ENCODE data around the gene ARID2. TPM values are rescaled to one million over a fixed set of nuclear protein-coding genes. Genes with fewer than 3 reads are reported as not detected.

Gene ARID2
- total and polyA plus RNA-seq, 2 donors from 2014 or later: 4.4 to 35.7 TPM

DNA sequence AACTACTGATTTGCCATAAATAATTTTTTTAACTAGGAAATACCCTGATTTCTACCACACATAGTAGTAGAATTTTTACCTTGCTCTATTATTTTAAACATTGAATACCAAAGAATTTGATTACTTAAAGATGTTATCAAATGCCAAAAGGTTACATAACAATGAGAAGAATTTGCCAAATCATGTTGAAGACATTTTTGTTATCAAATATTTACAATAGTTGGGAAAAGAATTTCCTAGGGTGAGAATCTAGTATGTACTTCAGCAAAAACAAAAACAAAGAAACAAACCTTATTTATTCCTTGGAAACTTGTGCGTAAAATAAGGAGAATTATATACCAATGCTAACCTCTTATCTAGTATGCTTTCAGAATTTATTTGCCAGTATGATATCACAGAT, 153.7 kb downstream of the ARID2 start:
- Histone ChIP-seq H3K9ac (ENCODE audit: low read length in 3 of 3) (no peak overlapping the region), H3K4me3 (ENCODE audit: low read length in 3 of 3) (no peak overlapping the region), H3K4me1 (ENCODE audit: control insufficient read depth in 2 of 3, insufficient read depth in 2 of 3, low read depth in 1 of 3, low read length in 3 of 3) (no peaks in the 10 kb centered on the region), H3K27me3 (ENCODE audit: control insufficient read depth, insufficient read depth, low read length) (no peaks in the 10 kb centered on the region), H3K9me3 (ENCODE audit: control insufficient read depth in 2 of 3, insufficient read depth in 1 of 3, low read length in 3 of 3) (no peaks in the 10 kb centered on the region), H3K36me3 (ENCODE audit: control insufficient read depth in 2 of 3, insufficient read depth in 3 of 3, low read length in 3 of 3) (peaks cover 0 to 4% (median 0%) of the 10 kb centered on the region in 3 donors), H3K27ac (ENCODE audit: low read depth in 2 of 2, low read length in 2 of 2) (no peak overlapping the region)
- intact Hi-C loops (cut with DNase I): no loop called here
- no peak for FAIRE-seq
- TF ChIP-seq, protein P1, sequence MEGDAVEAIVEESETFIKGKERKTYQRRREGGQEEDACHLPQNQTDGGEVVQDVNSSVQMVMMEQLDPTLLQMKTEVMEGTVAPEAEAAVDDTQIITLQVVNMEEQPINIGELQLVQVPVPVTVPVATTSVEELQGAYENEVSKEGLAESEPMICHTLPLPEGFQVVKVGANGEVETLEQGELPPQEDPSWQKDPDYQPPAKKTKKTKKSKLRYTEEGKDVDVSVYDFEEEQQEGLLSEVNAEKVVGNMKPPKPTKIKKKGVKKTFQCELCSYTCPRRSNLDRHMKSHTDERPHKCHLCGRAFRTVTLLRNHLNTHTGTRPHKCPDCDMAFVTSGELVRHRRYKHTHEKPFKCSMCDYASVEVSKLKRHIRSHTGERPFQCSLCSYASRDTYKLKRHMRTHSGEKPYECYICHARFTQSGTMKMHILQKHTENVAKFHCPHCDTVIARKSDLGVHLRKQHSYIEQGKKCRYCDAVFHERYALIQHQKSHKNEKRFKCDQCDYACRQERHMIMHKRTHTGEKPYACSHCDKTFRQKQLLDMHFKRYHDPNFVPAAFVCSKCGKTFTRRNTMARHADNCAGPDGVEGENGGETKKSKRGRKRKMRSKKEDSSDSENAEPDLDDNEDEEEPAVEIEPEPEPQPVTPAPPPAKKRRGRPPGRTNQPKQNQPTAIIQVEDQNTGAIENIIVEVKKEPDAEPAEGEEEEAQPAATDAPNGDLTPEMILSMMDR (IDR thresholded peaks at IDR 0.05; ENCODE audit: borderline replicate concordance, extremely low read depth, insufficient read depth): no peak
- no peak for DNase-seq

DNA sequence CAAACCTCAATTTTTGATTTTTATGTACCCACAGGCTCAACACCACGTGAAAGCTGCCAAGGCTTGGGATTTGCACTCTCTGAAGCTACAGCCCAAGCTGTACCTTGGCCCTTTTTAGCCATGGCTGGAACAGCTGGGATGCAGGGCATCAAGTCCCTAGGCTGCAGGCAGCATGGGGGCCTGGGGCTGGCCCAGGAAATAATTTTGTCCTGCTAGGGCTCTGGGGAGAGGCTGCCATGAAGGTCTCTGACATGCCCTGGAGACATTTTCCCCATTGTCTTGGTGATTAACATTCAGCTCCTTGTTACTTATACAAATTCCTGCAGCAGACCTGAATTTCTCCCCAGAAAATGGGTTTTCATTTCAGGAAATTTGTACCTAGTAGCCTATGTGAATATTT, 157.2 kb downstream of the ARID2 start:
- no peak for FAIRE-seq
- intact Hi-C loops (cut with DNase I): no loop called here

DNA sequence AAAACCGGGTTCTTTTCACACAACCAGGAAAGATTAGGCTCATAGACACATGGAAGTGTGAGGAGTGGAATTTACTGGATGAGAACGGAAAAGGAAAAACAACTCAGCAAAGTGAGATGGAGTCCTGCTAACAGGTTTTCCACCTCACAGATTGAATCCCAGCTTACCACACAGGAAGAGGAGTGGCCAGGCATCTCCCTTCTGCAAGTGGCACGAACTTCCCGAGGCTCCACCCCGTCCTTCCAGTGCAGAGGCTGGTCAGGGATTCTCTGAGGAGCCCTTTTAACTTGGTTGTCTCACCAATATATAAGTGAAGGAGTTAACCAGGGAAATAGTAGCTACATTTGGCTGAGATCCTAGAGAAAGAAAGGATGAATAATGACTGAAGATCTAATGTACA, 158.0 kb downstream of the ARID2 start:
- Histone ChIP-seq H3K27ac (ENCODE audit: low read depth in 2 of 2, low read length in 2 of 2) (no peak overlapping the region), H3K9me3 (ENCODE audit: control insufficient read depth in 2 of 3, insufficient read depth in 1 of 3, low read length in 3 of 3) (no peaks in the 10 kb centered on the region), H3K36me3 (ENCODE audit: control insufficient read depth in 2 of 3, insufficient read depth in 3 of 3, low read length in 3 of 3) (peaks cover 0 to 9% (median 0%) of the 10 kb centered on the region in 3 donors), H3K4me1 (ENCODE audit: control insufficient read depth in 2 of 3, insufficient read depth in 2 of 3, low read depth in 1 of 3, low read length in 3 of 3) (no peaks in the 10 kb centered on the region), H3K9ac (ENCODE audit: low read length in 3 of 3) (no peak overlapping the region), H3K27me3 (ENCODE audit: control insufficient read depth, insufficient read depth, low read length) (no peaks in the 10 kb centered on the region), H3K4me3 (ENCODE audit: low read length in 3 of 3) (no peak overlapping the region)
- FAIRE-seq (no peak), DNase-seq (no peak)
- intact Hi-C loops (cut with DNase I): no loop called here
- TF ChIP-seq, protein P1 (IDR thresholded peaks at IDR 0.05; ENCODE audit: borderline replicate concordance, extremely low read depth, insufficient read depth): no peak

More for the DNA sequence above, 157.2 kb downstream of the ARID2 start:
- H3K4me1 ChIP-seq (ENCODE audit: control insufficient read depth in 2 of 3, insufficient read depth in 2 of 3, low read depth in 1 of 3, low read length in 3 of 3): no peaks in the 10 kb centered on the region
- H3K9ac ChIP-seq (ENCODE audit: low read length in 3 of 3): no peak overlapping the region
- no peaks in the 10 kb centered on the region for H3K27me3 ChIP-seq (ENCODE audit: control insufficient read depth, insufficient read depth, low read length)
- TF ChIP-seq, protein P1 (IDR thresholded peaks at IDR 0.05; ENCODE audit: borderline replicate concordance, extremely low read depth, insufficient read depth): no peak
- H3K4me3 ChIP-seq (ENCODE audit: low read length in 3 of 3): no peak overlapping the region
- H3K36me3 ChIP-seq (ENCODE audit: control insufficient read depth in 2 of 3, insufficient read depth in 3 of 3, low read length in 3 of 3): peaks cover 0 to 4% (median 0%) of the 10 kb centered on the region in 3 donors
- DNase-seq: no peak
- no peak overlapping the region for H3K27ac ChIP-seq (ENCODE audit: low read depth in 2 of 2, low read length in 2 of 2)
- no peaks in the 10 kb centered on the region for H3K9me3 ChIP-seq (ENCODE audit: control insufficient read depth in 2 of 3, insufficient read depth in 1 of 3, low read length in 3 of 3)

DNA sequence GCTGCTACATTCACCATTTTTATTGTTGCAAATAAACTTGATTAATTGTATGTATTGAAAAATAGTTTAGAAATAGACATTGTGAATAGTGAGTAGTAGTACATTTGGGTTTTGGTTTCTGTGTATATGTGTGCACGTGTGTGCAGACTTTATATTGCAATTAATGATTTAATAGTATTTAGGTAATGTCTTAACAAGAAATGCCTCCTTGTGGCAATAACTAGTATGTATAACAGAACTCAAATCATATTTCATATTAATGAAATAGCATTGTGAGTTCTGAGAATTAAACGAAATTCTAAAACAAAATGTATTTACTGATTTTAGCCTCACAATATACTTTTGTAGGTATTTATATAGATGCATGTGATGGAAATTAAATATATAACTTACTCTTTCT, 160.8 kb downstream of the ARID2 start:
- Histone ChIP-seq H3K4me3 (ENCODE audit: low read length in 3 of 3) (no peak overlapping the region), H3K27me3 (ENCODE audit: control insufficient read depth, insufficient read depth, low read length) (no peaks in the 10 kb centered on the region), H3K27ac (ENCODE audit: low read depth in 2 of 2, low read length in 2 of 2) (no peak overlapping the region), H3K36me3 (ENCODE audit: control insufficient read depth in 2 of 3, insufficient read depth in 3 of 3, low read length in 3 of 3) (peaks cover 11 to 12% (median 11%) of the 10 kb centered on the region in 3 donors), H3K9ac (ENCODE audit: low read length in 3 of 3) (no peak overlapping the region), H3K9me3 (ENCODE audit: control insufficient read depth in 2 of 3, insufficient read depth in 1 of 3, low read length in 3 of 3) (no peaks in the 10 kb centered on the region), H3K4me1 (ENCODE audit: control insufficient read depth in 2 of 3, insufficient read depth in 2 of 3, low read depth in 1 of 3, low read length in 3 of 3) (no peaks in the 10 kb centered on the region)
- TF ChIP-seq, protein P1 (IDR thresholded peaks at IDR 0.05; ENCODE audit: borderline replicate concordance, extremely low read depth, insufficient read depth): no peak
- intact Hi-C loops (cut with DNase I): no loop called here
- DNase-seq (no peak), FAIRE-seq (no peak)
